GM23248 (cell line): ENCODE measurements around the gene VPS13A. TPM values are rescaled to one million over a fixed set of nuclear protein-coding genes. Genes with fewer than 3 reads are reported as not detected.

Experiments
- DNase-seq: peaks from one replicate; pipeline ENCODE4 v3.0.0-alpha.2; 2015
- H2AFZ ChIP-seq: fragments of 200-600 bp; sonication (generic); 2 replicates; pipeline ENCODE4 v1.6.1; 2016; ENCODE audit warnings: antibody characterized with exemption
- H3F3A ChIP-seq: fragments of 200-600 bp; sonication (generic); 2 replicates; pipeline ENCODE4 v1.6.1; 2016; ENCODE audit warnings: mild to moderate bottlenecking, antibody characterized with exemption, mixed run types; ENCODE audit not compliant: insufficient read depth
- H3K27ac ChIP-seq: fragments of 200-600 bp; sonication (generic); 2 replicates; pipeline ENCODE4 v1.5.1; 2016; ENCODE audit warnings: mild to moderate bottlenecking
- H3K27me3 ChIP-seq: fragments of 200-600 bp; sonication (generic); replicated peaks from 2 replicates; pipeline ENCODE4 v1.6.1; 2016; ENCODE audit warnings: mild to moderate bottlenecking; ENCODE audit not compliant: insufficient read depth
- H3K36me3 ChIP-seq: fragments of 200-600 bp; sonication (generic); 2 replicates; pipeline ENCODE4 v1.6.1; 2016; ENCODE audit warnings: low read depth, mild to moderate bottlenecking
- H3K4me1 ChIP-seq: fragments of 200-600 bp; sonication (generic); 2 replicates; pipeline ENCODE4 v1.6.1; 2016; ENCODE audit warnings: mild to moderate bottlenecking; ENCODE audit not compliant: insufficient read depth
- H3K4me2 ChIP-seq: fragments of 200-600 bp; sonication (generic); one replicate; pipeline ENCODE4 v1.6.1; 2016; ENCODE audit warnings: mild to moderate bottlenecking; ENCODE audit not compliant: unreplicated experiment
- H3K4me3 ChIP-seq: fragments of 200-600 bp; sonication (generic); 2 replicates; pipeline ENCODE4 v1.5.1; 2016; ENCODE audit warnings: mild to moderate bottlenecking
- H3K79me2 ChIP-seq: fragments of 200-600 bp; sonication (generic); 2 replicates; pipeline ENCODE4 v1.6.1; 2016; ENCODE audit warnings: mild to moderate bottlenecking; ENCODE audit not compliant: insufficient read depth
- H3K9ac ChIP-seq: fragments of 200-600 bp; sonication (generic); 2 replicates; pipeline ENCODE4 v1.6.1; 2016; ENCODE audit warnings: mild to moderate bottlenecking
- H3K9me2 ChIP-seq: fragments of 200-600 bp; sonication (generic); 2 replicates; pipeline ENCODE4 v1.6.1; 2016; ENCODE audit warnings: mixed run types, mild to moderate bottlenecking, moderate library complexity; ENCODE audit not compliant: insufficient read depth
- H3K9me3 ChIP-seq: fragments of 200-600 bp; sonication (generic); one replicate; pipeline ENCODE4 v1.6.1; 2017; ENCODE audit warnings: low read depth
- H4K20me1 ChIP-seq: fragments of 200-600 bp; sonication (generic); 2 replicates; pipeline ENCODE4 v1.6.0; 2016; ENCODE audit not compliant: insufficient read depth
- EZH2 ChIP-seq: fragments of 200-600 bp; sonication (generic); IDR thresholded peaks from 2 replicates; pipeline ENCODE4 v1.6.1; 2018; ENCODE audit warnings: antibody characterized with exemption, mild to moderate bottlenecking; ENCODE audit not compliant: insufficient read depth, poor library complexity, severe bottlenecking
- EZH2phosphoT487 ChIP-seq: fragments of 200-600 bp; sonication (generic); IDR thresholded peaks from 2 replicates; pipeline ENCODE4 v1.6.1; 2018; ENCODE audit warnings: antibody characterized with exemption, moderate library complexity, mild to moderate bottlenecking, low read depth; ENCODE audit not compliant: insufficient read depth
- WGBS, 2 experiments: methylation state at CpG; one replicate each; pipeline ENCODE4 v1.1.6; 2015 to 2017; ENCODE audit warnings: low lambda C conversion rate in 2 of 2, low coverage in 1 of 2; ENCODE audit errors: missing lambda C conversion rate in 2 of 2; 5-methylcytosine and 5-hydroxymethylcytosine counted together
- in situ Hi-C: fragments of 300-500 bp; cut with MboI; formaldehyde crosslinking; loops from 2 replicates; pipeline ENCODE4 v1.15.0; 2020
- polyA plus RNA-seq: library from polyadenylated mRNA; unstranded; fragments of >200 nt; fragmentation: Nextera tagmentation; extraction: Ambion mirVana; gene quantifications from 2 replicates; pipeline ENCODE4 v1.2.1, GENCODE V29; 2016
- total RNA-seq: library from RNA; depleted of rRNA; stranded (reverse); fragments of >200 nt; shearing (Covaris generic); gene quantifications from 2 replicates; pipeline ENCODE4 v1.2.3, GENCODE V29; 2014

VPS13A gene
- total and polyA plus RNA-seq, 2 experiments from 2014 or later: 8.9 to 15.8 TPM

- no peaks in the 10 kb centered on the region for H3K27me3 ChIP-seq
- no peak overlapping the region for H3K4me3 ChIP-seq
- no peak overlapping the region for H3K4me2 ChIP-seq
- H3K4me1 ChIP-seq: peaks cover 11% of the 10 kb centered on the region
- no peak overlapping the region for H2AFZ ChIP-seq
- in situ Hi-C loops: no loop called here
- H3K36me3 ChIP-seq: no peaks in the 10 kb centered on the region
- no peak overlapping the region for H3K27ac ChIP-seq
- H3K79me2 ChIP-seq: no peaks in the 10 kb centered on the region
- no peaks in the 10 kb centered on the region for H3K9me3 ChIP-seq
- 51 to 57% methylated on average over 2 of the region's 2 CpGs for WGBS, 2 experiments
- H3K9me2 ChIP-seq: no peaks in the 10 kb centered on the region
- H3F3A ChIP-seq: peaks cover 19% of the 10 kb centered on the region; the same call in 1 of the 2 replicates
- DNase-seq: no peak
- no peak overlapping the region for H3K9ac ChIP-seq
- TF ChIP-seq EZH2 (no peak), EZH2phosphoT487 (no peak)
- no peaks in the 10 kb centered on the region for H4K20me1 ChIP-seq
Measured at GRCh38 chr9:77420641-77421040, 243.3 kb downstream of the VPS13A start.

DNA sequence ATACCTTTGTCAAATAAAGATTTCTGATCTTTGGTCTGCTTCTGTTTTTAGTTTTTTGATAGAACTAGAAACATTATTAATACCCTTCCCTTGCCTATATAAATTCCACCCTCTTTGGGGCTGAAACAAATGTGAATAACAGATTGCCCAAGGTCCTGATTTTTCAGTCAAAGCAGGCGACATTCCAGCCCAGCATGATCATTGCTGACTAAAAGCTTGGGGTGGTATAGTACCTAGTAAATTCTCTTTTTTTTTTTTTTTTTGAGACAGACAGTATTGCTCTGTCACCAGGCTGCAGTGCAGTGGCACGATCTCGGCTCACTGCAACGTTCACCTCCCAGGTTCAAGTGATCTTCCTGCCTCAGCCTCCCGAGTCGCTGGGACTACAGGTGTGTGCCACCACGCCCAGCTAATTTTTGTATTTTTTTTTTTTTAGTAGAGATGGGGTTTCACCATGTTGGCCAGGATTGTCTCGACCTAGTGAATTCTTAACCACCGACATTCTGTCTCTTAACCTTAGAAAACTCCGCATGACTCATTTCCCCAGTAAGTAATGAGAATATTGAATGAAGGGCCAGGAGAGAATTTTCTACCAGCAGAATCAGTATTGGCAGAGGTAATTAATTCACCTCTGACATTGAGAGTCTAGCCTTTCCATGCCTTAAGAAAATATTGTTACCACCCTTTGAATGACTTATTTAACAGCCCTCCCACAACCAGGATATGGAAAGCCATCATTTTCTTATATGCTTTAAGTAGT, 244.4 kb downstream of the VPS13A start:
- in situ Hi-C loops: no loop called here
- peak; percentile 53 for DNase-seq
- no peak overlapping the region for H3K4me2 ChIP-seq
- no peak overlapping the region for H3K9ac ChIP-seq
- no peaks in the 10 kb centered on the region for H3K9me3 ChIP-seq
- H3K36me3 ChIP-seq: no peaks in the 10 kb centered on the region
- H3K4me1 ChIP-seq: peaks cover 10% of the 10 kb centered on the region
- TF ChIP-seq EZH2 (no peak), EZH2phosphoT487 (no peak)
- H3K79me2 ChIP-seq: no peaks in the 10 kb centered on the region
- H4K20me1 ChIP-seq: no peaks in the 10 kb centered on the region
- H2AFZ ChIP-seq: no peak overlapping the region
- H3K4me3 ChIP-seq: no peak overlapping the region
- 94 to 96% methylated on average over 10 of the region's 10 CpGs for WGBS, 2 experiments
- no peaks in the 10 kb centered on the region for H3K27me3 ChIP-seq
- peaks cover 17% of the 10 kb centered on the region; the same call in 1 of the 2 replicates for H3F3A ChIP-seq
- H3K9me2 ChIP-seq: no peaks in the 10 kb centered on the region
- no peak overlapping the region for H3K27ac ChIP-seq

DNA sequence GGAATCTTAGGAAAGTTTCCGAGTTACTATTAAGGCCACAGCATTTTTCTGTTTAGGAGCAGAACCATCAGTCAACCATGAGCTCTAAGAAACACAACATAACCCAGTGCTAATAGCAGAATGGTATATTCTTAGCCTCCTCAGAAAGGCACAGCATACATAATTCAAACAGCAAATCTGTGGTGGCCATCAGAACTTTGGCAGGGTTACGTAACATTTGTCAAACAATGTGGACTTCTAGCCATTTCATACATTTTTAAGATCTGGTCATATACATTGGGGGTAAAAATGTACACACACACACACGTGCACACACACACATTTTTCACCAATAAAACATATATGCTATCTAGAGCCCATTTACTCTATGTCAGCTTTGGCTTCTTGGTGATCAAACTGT, 245.6 kb downstream of the VPS13A start:
- Histone ChIP-seq H3K79me2 (no peaks in the 10 kb centered on the region), H3K4me2 (no peak overlapping the region), H3K4me3 (no peak overlapping the region), H3F3A (0 out of 2 replicates have a peak, but pooled peaks cover 5% of the 10 kb centered on the region), H3K27me3 (no peaks in the 10 kb centered on the region), H3K4me1 (no peaks in the 10 kb centered on the region), H3K9me2 (no peaks in the 10 kb centered on the region), H4K20me1 (no peaks in the 10 kb centered on the region), H3K9ac (no peak overlapping the region), H3K27ac (no peak overlapping the region), H3K36me3 (no peaks in the 10 kb centered on the region), H2AFZ (no peak overlapping the region), H3K9me3 (no peaks in the 10 kb centered on the region)
- in situ Hi-C loops: no loop called here
- no peak for DNase-seq
- no peak for TF ChIP-seq EZH2phosphoT487
- TF ChIP-seq EZH2: no peak
- 98% methylated on average over 3 of the region's 3 CpGs for WGBS, 2 experiments

GRCh38 chr9:77423841-77424240, 246.5 kb downstream of the VPS13A start:
- H3K9ac ChIP-seq: no peak overlapping the region
- no peaks in the 10 kb centered on the region for H3K4me1 ChIP-seq
- no peak for TF ChIP-seq EZH2phosphoT487
- TF ChIP-seq EZH2: no peak
- H3K27ac ChIP-seq: no peak overlapping the region
- no peak overlapping the region for H2AFZ ChIP-seq
- H3K79me2 ChIP-seq: no peaks in the 10 kb centered on the region
- WGBS, 2 experiments: 97 to 99% methylated on average over 3 of the region's 3 CpGs
- H3K4me2 ChIP-seq: no peak overlapping the region
- H4K20me1 ChIP-seq: no peaks in the 10 kb centered on the region
- no peak for DNase-seq
- no peaks in the 10 kb centered on the region for H3K9me3 ChIP-seq
- no peaks in the 10 kb centered on the region for H3F3A ChIP-seq
- H3K9me2 ChIP-seq: no peaks in the 10 kb centered on the region
- H3K4me3 ChIP-seq: no peak overlapping the region
- in situ Hi-C loops: no loop called here
- H3K36me3 ChIP-seq: no peaks in the 10 kb centered on the region
- no peaks in the 10 kb centered on the region for H3K27me3 ChIP-seq

DNA sequence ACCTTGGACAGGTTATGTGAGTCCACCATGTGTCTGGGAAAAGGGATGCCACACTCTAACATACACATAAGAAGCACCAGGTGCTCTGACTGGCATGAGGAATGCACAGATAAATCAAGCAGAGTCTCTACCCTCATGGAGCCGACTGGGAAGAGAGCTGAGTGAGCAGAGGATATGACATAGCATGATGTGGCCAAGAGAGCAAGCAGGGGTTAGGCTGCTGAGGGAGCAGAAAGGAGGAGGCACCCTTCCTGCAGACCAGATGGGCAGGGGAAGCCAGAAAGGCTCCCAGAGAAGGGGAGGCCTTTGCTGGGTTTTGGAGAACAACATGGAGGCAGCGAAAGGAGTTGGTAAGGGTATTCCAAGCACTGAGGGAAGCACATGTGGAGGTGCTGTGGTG, 247.7 kb downstream of the VPS13A start:
- H3K27ac ChIP-seq: no peak overlapping the region
- H4K20me1 ChIP-seq: no peaks in the 10 kb centered on the region
- TF ChIP-seq EZH2phosphoT487 (no peak), EZH2 (no peak)
- H3K79me2 ChIP-seq: no peaks in the 10 kb centered on the region
- no peak overlapping the region for H3K4me3 ChIP-seq
- H3K9ac ChIP-seq: no peak overlapping the region
- no peaks in the 10 kb centered on the region for H3K9me2 ChIP-seq
- in situ Hi-C loops: no loop called here
- WGBS, 2 experiments: 42 to 50% methylated on average over 2 of the region's 2 CpGs
- H3K27me3 ChIP-seq: no peaks in the 10 kb centered on the region
- H3F3A ChIP-seq: no peaks in the 10 kb centered on the region
- H3K9me3 ChIP-seq: no peaks in the 10 kb centered on the region
- no peak overlapping the region for H2AFZ ChIP-seq
- peak; percentile 39 for DNase-seq
- H3K4me1 ChIP-seq: no peaks in the 10 kb centered on the region
- H3K4me2 ChIP-seq: no peak overlapping the region
- no peaks in the 10 kb centered on the region for H3K36me3 ChIP-seq
